Tongue (tissue), 2 donors: ENCODE measurements around the gene LDB2. TPM values are rescaled to one million over a fixed set of nuclear protein-coding genes. Genes with fewer than 3 reads are reported as not detected.
"Not testable (repeated sequence)": the region's sequence is repeated elsewhere in the genome, so short reads cannot be mapped to it uniquely, and the experiment has no call there.

Source experiments
- DNase-seq: peaks from one replicate; pipeline ENCODE4 v3.0.0-alpha.2; 2015
- total RNA-seq: library from RNA; depleted of rRNA; stranded (reverse); fragments of >200 nt; gene quantifications from one replicate; pipeline ENCODE4 v1.2.3, GENCODE V29; 2014

Gene LDB2
- total RNA-seq, result 49.2 TPM

DNA sequence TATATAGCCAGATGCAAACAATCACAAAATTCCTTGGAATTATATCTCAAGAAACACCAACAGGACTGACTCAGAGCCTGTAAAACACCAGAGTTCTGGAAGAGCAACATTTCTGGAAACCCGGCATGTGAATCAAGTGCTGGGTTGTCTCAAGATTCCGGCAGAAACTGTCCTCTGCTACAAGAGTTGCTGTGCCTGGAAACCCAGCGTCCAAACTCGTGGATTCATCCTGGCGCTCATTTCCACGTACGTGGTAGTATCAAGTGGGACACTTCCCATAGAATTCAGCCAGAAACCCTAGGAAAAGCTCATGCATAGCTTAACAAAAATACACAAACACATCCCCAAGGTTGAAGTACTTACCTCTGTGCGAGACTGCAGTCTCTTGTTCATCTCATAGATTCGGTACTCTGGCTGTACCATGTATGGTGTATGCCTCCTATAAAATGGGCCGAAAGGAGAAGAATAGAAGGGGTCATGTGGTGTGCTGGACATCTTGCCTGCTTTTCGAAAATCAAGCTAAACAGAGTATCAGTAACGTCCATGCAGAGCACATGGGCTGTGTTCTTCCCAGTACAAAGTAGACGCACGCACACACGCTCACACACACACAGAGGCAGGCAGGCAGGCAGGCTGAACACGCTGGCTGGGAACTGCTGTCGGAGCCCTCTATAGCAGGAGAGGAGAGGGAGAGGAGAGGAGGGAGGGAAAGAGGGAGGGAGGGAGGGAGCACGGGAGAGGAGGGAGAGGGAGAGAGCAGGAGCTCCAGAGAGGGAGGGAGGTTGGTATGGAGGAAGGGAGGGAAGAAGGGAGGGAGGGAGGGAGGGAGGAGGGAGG lies at the start of gene LDB2:
LDB2 (minus strand) TSS at position 655 of the 837 bp plus-strand sequence.
- peak; percentile 89 for DNase-seq

DNA sequence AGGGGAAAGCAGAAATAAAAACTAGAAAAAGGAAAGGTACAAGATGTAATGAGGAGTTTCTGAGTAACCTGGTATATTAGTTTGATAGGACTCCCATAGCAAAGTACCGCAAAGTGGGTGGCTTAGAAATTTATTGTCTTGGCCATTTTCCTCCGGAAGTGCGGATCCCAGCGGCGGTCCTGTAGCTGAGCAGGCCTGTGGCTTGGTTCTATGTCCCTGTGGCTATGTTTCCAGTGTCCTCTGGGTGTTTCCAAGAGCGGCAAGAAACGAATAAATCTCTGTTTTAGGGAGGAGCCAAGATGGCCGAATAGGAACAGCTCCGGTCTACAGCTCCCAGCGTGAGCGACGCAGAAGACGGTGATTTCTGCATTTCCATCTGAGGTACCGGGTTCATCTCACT lies 44.0 kb upstream of the LDB2 start:
- no peak for DNase-seq

DNA sequence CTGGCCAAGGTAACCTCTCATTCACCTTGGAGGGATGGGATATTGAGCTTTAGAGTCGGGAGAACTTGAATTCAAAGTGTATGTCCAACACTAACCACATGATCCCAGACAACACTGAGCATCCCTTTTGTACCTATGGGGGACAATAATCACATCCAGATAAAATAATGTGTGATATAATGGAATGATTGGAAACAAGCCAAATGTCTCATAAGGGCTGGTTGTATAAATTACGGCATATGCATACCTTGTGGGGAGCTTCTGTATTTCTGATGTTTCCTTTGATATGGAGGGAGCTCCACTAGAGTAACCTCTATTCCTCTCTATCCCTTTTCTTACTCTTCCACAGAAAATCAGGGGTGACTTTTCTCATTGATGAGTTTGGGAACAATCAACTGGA lies 40.7 kb upstream of the LDB2 start:
- no peak for DNase-seq

DNA sequence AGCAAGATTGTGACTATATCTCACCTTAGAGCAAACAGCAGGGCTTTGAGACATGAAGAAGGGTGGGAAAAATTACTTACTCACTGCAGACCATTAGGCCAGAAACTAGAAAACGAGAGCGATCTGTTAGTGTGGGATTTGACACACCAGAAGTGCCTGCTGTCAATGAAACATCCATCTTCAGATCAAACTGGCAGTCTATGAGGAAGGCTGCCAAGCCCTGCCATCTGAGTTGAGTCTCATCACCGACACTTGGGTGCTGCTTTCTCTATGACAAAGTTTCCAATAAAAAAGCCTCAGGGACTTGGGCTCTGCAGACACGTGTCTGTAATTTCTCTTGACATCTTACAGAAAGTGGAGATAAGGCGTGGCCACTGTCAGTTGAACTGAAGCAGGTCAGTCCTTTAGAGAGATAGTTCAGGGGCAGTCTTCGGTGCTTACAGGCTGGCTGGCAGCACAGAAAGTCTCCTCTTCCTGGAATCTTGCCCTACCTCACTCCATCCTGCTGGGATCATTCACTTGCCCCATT lies 40.1 kb upstream of the LDB2 start:
- DNase-seq, result no peak

DNA sequence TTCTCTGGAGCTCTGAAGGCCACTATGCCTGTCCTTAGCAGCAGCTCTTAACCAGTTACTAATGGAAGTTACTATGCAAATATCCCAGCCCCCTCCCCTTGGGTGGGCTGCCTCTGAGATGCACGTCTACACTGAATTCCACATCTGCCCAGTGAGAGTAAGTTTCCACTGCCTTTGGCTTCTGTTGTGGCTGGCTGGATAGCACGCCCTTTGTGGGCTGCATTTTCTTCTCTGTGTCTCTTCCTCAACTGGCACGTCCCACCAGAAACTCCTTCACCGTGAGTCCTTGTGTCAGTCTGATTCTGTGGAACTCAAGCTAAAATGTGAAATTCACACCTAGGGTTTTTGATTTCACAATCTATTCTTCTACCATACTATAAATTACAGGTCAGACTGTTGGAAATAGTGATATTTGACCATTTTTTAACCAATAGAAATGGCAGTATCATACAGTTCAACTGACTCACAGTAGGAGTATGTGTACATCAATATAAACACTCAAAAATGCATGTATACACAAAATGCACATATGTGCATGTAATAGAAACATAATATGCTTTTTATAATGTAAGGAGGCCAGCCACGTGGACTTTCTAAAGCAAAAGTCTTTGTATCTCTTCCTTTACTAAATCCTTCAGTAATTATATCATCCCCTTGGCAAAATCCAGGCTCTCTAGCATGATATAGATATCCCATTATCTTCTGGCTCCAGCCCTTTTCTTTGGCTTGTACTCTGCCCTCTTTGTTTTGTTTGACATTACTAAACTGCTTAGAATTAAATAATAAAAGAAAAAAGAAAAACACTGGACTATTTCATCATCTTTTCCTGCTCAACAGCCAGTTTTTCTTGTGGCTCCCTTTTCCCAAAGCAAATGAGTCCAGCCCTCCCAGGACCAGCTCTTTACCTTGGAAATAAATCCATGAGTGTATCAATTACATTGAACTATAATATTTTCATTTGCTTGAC lies 33.2 kb upstream of the LDB2 start:
- DNase-seq, result no peak

DNA sequence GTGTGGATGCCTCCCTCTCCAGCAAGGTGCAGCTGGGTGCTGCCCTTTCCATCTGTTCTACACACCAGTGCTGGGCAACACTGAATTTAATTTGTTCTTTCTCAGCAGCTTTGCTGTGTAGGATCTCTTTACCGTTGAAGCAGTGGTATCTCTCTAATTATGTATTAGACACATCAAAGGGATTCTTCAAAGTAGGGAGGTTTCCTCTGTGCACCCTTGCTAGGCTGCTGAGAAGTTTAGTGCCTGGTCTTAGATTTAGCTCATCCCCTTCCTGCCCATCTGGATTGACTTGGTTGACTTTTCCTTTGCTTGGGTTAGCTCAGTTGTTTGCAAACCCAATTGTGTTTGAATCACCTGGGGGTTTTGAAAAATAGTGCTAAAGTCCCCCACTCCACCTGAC lies 27.8 kb upstream of the LDB2 start:
- no peak for DNase-seq

DNA sequence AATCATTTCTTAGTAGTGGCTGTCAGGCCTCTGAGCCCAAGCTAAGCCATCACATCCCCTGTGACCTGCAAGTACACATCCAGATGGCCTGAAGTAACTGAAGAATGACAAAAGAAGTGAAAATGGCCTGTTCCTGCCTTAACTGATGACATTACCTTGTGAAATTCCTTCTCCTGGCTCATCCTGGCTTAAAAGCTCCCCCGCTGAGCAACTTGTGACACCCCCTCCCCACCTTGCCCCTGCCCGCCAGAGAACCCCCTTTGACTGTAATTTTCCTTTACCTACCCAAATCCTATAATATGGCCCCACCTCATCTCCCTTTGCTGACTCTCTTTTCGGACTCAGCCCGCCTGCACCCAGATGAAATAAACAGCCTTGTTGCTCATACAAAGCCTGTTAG lies 20.3 kb upstream of the LDB2 start:
- not testable (repeated sequence) for DNase-seq

DNA sequence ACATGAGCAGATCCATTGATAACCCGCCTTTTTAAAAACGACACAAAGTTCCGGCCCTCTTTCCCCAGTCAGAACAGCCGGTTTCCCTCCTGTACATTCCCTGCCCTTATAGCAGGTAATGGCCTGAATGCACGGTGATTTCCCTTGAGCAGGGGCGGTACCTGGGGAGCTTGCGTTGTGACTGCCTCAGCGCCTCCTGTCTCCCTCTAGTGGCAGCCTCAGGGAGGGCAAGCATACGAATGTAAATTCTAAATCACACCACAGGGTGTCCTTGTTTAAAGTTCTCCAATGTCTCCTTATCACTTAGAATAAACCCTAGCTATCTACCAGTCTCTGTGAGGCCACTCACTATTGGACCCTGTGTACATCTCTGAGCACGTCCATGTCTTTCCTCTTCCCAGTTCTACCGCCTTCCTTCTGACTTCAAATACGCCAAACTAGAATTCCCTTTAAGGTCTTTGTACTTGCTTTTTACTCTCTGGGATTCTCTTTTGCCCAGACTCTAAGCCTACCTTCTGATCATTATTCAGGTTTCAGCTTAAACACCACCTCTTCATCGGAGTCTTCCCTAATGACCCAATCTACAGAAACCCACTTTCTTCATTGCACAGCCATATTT lies 18.4 kb upstream of the LDB2 start:
- DNase-seq, result no peak

DNA sequence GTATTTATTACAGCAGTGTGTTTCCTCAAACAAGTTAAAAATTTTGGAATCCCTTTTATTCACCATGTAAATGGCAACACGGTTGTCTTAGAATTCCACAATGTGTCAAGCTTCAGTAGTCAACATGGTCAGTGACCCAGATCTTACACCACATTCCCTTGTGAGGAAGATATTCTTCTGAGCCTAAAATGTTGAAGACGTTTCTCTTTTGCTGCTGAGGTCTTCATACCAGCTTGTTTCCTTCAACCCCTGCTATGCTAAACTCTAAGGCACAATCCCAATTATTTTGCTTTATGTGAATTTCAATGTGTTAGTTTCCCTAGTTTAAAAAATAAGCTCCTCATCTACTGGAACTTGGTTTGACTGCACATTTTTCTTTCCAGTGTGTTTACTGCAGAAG lies 17.6 kb upstream of the LDB2 start:
- DNase-seq, result no peak

DNA sequence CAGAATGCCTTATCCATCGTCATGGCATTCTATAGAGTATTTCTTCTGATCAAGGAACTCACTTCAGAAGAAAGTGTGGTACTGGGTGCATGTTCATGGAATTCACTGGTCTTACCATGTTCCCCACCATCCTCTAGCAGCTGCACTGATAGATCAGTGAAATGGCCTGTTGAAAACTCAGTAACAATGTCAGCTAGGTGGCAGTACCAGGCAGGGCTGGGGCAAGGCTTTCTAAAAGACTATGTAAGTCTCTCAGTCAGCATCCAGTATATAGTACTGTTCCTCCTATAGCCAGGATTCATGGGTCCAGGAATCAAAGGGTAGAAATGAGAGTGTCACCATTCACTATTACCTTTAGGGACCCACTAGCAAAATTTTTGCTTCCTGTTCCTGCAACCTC lies 15.8 kb upstream of the LDB2 start:
- peak; percentile 25 for DNase-seq

DNA sequence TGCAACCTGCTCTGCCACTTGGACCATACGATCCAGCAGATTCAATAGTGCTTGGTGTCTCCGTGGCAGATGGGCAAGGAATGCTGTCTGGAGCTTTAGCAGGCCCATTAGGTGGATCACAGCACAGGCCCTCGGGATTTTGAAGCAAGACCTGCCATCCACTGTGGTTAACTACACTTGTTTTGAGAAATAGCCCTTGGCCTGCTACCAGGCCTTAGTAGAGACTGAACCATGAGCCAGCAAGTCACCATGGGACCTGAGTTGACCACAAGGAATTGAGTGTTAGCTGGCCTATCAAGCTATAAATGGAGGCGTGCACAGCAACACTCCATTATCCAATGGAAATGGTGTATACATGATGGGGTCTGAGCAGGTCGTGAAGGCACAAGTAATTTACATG lies 14.5 kb upstream of the LDB2 start:
- DNase-seq, result no peak

DNA sequence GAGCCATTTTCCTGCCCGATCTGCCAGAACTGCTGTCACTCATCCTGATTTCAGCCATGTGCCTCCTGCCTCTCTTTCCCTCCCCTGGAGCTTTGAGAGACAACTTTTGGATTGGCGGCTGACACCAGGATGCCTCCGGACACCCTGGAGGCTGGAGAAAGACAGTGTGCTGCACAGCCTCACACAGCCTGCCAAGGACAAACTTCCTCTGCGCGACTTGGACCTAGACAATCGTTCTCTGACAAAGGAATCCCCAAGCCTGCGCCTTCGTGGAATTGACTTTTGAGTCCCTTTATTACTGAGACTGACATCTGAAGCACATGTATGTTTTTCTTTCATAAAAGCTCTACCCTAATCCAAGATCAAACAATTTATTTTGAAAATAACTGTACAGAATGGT lies 10.8 kb upstream of the LDB2 start:
- DNase-seq, result peak; percentile 29

DNA sequence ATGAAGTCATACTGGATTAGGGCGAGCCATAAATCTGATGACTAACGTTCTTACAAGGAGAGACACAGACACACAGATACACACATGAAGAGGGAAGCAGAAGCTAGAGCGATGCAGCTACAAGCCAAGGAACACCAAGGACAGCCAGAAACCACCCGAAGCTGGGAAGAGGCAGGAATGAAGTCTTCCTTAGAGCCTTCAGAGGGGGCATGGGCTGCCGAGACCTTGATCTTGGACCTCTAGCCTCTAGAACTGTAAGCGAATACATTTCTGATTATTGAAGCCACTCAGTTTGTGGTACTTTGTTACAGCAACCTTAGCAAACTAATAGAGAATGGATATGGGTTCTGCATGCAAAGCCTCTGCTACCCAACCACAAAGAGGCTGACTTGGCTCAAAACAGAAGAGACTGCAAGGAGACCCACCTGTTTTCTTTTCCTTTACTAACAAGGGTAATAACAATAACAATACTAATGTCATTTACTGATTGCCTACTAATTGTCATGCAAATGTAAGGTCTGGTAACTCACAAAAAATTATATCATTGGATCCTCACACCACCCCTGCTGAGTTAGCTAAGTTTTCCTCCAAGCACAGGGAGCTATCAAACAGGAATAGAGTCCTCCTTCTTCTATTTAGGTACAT lies 10.1 kb upstream of the LDB2 start:
- no peak for DNase-seq

DNA sequence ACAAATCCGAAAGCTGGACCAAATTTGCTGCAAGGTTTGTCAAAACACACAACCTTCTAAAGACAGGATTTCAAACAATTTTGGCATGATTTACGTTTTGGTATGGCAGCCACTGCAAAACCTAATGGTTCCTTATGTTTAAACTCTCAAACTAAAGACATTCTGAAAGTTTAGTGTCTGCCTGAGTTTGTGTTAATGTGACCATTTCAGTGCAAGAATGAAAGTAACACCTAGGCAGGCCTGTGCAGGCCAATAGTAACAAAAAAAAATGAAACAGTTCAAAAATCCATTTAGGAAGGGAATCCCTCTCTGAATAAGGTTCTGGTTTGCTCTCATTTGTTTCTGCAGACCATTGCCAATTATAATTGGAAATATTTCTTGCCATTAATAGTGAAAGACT lies 1.9 kb upstream of the LDB2 start:
- DNase-seq, result no peak

DNA sequence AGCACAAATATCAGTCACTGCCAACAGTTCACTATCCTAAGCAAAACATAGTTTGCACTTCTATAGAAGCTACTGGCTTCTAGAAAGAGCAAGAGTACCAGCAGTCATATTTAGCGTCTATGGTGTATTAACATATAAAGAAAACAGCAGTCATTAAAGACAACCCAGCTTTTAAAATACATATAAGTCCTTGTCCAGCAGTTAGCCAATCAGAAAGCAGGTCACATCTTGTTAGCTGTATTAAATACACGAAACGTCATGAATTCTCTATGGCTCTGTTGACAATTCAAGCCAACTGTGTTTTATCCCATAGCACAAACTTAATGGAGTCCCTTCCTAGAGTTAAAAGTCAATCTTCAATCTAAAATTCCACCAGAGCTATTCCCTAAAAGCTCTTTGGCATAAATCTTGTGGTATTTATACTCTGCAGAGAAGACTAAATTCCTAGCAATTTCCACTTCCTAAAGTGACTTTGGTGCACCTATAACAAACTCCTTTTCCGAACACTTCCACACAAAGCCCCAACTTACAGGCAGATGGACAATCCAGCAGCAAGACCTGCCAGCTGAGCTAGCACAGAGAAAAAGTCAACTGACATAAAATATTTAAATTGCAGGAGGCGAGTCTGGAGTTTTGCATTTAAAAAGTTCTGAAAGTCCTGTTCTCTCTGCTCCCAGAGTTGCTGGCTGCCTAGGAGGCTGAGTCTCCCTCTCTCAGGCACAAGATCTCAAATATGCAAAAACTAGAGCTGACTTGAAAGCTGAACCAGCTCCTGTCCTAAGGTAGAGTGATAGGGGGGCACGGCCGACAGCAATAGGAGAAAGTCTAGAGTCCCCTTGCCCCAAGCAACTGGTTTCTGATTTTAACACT lies 1.3 kb downstream of the LDB2 start:
- peak; percentile 80 for DNase-seq

DNA sequence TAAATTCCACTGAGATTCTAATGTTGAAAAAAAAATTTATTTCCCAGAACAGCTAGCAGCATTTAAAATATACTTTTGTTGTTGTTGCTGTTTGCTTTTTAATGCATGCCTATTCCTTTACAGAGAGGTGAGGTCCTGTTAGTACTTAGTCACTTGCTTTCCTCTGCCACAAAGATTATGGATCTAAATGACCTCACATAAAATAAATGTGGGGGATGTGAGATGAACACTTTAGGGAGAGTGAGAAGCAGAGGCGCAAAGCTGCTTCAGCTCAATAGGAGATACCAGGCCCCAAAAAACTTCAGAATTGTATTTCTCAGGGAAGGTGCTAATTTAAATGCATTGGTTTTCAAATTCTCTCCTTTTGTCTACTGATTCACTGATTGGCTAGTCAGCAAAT lies 4.0 kb downstream of the LDB2 start:
- no peak for DNase-seq

DNA sequence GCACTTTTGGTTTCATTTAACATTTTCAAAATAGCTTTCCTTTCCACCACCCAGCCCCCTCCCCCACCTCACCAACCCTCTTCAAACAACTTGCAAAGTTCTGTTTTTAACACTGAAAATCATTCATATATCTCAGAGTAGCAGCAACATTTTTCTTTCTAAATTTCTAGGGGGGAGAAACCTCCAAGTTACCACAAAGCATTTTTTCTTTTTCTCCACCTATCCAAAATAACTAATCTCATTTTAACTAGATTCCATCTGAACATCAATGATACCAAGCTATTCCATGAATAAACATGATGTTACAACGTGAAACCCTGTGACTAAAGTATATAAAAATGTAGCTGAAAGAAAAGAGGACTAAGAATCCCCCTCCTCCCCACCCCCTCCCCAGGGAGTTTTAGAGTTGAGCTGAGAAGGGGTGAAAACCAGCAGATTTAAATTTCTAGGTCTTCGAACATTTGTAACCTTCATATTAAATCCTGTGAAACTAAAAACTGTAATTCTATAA lies 5.2 kb downstream of the LDB2 start:
- no peak for DNase-seq

DNA sequence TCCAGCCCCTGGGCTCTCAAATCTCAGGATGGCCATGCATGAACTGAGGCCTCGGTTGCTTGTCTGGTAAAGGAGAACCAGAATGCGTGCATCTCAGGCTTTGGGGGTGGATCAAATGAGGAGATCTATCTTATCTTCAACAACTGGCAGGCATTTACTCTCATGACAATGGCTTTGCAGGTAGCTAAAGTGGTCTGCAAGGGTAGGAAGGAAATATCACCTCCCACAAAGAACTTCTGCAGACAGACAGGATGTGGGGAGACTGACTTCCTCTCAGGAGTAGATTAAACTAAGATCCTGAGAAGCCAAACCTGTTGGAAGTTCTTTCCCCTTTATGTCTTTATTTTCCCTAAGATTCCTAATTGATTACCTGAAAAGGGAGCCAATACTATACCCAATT lies 7.8 kb downstream of the LDB2 start:
- DNase-seq, result no peak

DNA sequence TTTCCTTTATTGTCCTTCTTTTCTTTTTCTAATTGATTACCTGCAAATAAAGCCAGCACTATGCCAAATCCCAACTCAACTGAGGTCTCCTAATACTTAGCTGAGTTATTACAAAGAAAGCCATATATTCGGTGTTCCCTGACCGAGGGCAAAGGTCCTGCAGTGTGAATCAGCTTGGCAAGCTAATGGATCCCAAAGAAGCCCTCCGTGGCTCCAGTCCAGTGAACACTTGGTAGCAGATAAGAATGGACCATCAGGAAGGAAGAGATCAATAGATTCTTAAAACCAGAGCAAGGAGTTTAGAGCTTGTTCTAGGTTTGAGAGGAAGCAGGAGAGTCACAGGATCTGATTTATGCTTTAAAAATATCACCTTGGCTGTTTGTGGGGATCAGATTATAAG lies 8.5 kb downstream of the LDB2 start:
- no peak for DNase-seq

DNA sequence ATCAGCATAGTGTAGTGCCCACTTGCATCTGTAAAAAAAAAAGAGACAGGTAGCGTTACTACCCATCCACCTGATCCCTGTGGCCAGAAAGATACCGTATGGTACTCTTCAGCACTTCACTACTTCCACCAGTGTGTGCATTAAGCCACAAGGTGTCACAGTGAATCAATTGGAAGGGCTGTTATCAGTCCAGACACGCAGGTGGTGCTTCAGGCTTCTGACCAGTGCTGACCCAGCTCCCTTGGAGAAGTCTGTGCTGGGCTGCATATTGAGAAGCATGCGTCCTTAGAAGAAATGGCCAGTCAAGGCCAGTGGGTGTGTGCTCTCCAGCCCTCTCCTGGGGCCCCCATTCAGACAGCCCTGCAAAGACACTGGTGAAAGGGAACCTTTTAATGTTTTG lies 10.6 kb downstream of the LDB2 start:
- DNase-seq, result no peak
